Measurements from ENCODE around the gene SATB1. TPM values are rescaled to one million over a fixed set of nuclear protein-coding genes. Genes with fewer than 3 reads are reported as not detected.
"Not testable (repeated sequence)": the region's sequence is repeated elsewhere in the genome, so short reads cannot be mapped to it uniquely, and the experiment has no call there.

The SATB1 gene
- polyA plus RNA-seq, 3 donors: 41.9 to 44.1 (median 42.3) TPM

DNA sequence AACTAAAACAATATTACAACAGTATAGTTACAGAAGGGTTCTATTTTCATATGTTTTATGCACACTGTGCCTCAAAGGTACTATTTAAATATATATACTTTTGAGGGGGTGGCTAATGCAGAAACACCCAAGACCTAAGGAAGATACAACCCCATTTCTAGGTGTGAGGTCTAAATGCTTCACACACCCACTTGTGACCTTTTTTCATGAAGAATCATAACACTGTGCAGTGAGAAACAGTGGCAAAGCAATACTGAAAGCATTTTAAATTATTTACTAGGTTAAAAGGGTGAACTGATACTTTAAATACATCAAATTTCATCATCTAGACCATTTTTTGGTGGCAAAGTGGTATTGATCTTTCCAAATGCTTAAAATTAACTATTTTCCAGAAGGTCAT, 67.4 kb downstream of the SATB1 start:
- DNase-seq (ENCODE audit: low read depth in 3 of 3, low spot score in 2 of 3): no peak

DNA sequence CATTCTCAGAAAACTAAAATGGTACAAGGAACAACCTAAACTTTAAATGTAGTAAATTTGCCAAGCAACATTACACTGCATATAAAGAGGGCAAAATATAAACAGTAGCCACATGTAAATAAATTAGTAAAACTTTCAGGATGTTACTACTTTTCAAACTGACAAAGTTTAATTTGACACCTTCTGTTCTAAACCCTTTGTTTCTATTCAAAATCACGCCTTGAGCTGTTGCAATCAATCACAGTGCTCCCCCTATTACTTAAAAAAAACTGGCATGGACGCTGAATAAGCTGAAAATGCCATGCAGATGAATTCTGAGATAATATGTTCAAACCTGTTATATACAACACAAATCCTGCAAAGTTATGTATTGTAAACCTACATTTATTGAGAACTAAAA, 69.3 kb downstream of the SATB1 start:
- DNase-seq (ENCODE audit: low read depth in 3 of 3, low spot score in 2 of 3): no peak

DNA sequence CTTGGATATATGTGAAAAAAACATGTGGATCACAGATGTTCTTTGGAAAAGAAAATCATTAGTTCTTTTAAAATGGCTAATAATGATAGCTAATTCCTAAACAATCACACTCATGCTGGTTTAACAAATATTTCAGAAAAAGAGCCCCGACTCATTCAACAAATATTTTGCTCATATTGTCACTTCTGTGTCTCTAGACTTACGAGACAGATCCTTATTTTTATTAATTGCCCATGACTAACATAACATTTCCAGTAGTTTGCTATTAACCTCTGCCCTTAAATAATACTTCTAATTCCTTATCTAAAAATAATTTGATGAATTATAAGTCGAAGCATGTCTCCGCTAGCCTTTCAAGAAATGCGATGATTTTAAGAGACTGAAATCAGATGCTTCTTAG, 70.4 kb downstream of the SATB1 start:
- DNase-seq (ENCODE audit: low read depth in 3 of 3, low spot score in 2 of 3): no peak

DNA sequence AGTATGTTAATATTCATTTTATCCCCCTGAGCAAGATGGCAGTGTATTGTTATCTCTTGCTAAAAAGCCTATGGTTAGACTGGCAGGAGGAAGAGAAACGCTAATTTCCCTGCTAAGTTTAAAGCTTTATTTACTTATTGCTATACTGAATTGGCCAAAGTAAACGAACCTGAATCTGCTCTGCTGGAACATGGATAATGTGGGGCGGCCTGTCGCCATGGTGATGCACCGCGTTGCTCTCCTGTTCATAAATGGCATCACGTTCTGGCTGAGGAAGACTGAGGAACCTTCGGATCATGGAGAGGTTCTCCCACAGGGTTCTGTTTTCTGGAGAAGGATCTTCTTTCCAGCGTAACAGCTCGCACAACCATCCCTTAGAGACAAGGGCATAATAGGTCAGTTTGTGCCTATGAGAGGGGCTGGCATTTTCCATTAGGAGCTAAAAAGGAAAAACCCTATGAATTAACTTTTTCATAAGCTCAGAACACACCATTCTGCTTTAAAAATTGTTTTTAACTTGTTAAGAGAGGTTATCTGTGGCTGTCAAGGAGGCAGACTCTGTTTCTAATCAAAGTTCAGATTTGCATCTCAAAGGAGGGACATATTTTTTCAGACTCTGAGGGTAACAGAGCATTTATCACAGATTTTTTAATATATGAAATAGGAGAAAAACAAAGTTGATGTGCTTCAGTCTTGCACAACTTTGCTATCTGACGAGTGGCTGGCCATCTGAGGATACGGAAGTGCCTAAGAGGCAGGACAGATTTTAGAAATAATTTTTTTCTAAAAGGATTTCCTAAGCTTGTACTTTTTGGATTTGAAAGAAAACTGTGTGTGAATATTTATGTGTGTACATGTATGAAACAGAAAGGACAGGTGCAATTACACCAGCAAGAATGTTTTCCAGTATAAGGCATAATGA, 73.1 kb downstream of the SATB1 start:
- DNase-seq (ENCODE audit: low read depth in 3 of 3, low spot score in 2 of 3): no peak

DNA sequence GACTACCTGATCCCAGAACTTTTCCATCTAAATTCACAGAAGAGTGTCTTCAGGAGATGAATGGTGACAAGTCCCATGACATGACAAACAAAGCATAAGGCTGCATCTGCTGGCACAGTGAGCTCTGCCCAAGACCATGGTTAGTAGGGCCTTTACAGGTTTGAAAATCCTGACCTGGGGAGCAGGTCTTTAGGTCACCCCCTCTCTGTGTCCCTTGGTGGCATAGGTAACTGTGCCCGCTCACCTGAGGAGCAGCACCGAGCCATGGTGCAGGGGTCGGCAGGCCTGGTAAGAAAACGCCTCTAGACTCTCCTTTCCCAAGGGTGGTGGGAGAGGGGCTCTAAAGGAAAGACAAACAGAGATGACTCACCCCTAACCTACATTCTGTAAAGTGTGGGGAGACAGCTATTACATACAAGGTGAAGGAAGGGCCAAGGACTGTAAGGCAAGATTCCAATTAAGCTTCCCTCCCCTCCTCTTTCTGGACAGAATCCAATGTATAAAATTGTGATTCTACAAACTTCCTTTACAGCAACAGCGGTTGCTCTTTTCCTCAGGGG, 74.0 kb downstream of the SATB1 start:
- DNase-seq (ENCODE audit: low read depth in 3 of 3, low spot score in 2 of 3): no peak

DNA sequence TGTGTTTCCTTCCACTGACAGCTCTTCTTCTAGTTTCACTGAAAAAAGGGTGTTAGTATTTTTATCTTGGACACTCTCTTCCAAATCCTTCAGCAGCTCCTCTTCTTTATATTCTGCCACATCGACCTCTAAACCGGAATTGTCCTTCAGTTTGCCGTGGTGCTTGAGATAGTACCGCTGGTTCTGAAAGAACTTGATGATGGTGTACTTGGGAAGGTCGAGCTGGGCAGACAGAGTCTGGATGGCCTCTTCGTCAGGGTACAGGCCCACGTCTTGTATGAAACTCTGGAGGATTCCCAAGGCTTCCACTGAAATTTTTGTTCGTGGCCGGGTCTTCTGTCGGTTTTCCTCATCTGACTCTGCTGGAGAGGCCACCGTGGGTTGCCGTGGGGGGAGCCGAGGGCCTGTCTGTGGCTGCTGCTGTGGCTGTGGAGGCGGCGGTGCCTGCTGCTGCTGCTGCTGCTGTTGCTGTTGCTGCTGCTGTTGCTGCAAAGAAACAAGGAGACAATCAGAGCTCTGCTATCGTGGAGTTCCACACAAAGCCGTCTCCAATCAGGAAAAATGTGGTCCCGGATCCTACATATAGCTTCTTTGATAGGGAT, 75.8 kb downstream of the SATB1 start:
- DNase-seq (ENCODE audit: low read depth in 3 of 3, low spot score in 2 of 3): no peak

DNA sequence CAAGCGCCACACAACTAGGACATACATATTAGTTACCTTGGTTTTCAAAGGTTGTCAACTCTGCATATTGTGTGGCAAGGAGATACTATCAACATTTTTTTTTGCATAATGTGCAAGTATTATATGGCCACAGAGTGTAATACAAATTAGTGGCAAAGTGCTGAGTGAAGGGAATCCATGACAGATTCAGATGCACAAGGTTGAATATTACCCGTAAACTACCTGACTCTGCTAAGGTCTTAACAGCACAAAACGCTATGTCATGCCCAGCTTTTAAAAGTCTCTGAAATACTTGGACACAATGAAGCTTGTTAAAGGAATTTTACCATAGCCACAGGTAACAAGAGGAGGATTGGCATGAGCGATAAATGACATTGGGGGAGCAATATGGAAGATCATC, 79.0 kb downstream of the SATB1 start:
- DNase-seq (ENCODE audit: low read depth in 3 of 3, low spot score in 2 of 3): no peak

DNA sequence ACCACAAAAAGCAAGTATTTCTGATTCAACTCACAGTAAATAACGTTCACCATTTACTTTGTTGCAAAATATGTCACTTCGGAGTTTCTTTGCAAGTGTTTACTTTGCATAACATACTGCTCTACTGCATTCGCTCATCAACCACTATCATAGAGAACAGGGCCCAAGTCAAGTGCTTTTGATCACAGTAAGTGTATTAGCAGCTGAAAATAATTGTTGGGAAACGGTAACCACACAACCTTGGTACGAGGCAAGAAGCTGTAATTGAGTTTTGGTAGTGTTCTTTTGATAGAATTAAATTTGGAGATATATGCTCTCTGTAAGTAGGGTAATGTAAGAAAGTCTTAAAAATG, 80.1 kb downstream of the SATB1 start:
- DNase-seq (ENCODE audit: low read depth in 3 of 3, low spot score in 2 of 3): no peak

DNA sequence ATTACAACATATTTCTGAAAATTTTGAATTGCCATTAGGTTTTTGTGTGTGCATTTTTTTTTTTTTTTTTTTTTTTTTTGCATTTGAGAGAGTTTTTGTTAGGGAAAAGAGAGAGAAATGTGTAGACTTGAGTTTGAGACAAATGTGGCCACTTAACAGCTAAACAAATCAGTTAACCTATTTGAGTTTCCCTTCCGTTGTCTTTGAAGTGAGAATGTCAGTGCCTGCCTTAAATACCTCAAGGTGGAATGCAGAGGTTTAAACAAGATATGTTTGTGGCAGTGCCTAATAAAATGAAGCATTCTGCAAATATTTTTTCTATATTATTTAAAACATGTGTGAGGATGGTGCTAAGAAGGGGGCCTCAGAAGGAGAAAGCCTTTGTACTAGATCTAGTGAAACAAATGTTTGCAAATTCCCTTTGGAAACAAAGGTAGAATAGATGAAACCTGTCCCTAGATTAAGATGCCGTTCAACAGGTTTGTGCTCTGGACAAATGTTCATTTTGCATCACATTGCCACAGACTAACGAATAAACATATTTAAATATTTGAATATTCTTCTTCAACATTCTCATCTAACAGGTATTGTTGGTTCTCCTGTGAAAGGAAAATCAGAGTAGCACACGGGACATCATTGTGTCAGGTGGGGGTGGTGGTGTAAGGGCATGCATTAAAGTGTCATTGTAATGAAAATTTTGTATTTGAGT, 80.7 kb downstream of the SATB1 start:
- DNase-seq (ENCODE audit: low read depth in 3 of 3, low spot score in 2 of 3): no peak

DNA sequence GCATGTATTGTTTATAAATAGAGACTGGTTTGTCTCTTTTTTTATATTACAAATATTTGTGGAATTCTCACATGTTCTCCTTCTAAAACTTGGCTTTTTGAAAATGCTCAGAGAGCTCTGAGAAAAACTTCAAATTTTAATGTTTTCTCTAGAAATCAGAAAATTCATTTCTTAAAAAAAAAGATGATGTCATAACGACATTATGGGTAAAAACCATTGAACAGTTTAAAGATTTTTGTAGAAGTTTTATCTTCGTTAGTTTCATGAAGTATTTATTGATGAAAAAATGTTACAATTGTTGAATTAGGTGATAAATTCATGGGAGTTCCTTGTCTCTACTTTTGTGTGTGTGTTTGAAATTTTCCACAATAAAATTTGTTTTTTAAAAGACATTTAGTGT, 81.3 kb downstream of the SATB1 start:
- no peak for DNase-seq (ENCODE audit: low read depth in 3 of 3, low spot score in 2 of 3)

DNA sequence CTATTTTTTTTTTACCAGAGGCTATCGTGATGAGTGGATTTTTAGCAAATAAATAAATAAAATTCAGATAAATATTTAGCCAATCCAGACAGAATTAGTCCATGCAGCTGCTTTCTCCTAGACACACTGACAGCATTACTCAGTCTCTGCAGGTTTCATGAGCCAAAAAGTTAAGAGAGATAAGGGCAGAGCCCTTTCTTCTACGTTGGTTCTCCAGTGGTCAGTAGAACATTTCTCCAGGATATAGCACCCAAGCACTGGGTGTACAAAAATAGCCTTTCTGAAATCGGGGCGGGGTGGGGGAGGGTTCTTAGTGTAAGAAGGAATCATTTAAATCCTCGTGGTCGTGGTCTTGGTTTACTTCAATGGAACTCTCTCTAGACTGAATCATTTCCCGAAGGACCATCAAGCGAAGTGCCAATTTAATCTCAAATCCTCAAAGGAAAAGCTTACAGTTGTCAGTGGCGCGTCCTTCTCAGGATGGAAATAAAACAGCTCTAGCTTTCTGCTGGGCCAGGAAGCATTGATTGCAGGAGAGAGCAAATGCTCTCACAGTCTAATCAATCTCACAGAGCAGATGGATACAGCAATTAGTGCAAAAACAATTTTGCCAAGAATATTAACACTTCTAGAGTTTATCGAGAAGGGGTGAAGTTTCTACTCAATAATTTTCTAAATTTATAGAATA, 86.2 kb downstream of the SATB1 start:
- no peak for DNase-seq (ENCODE audit: low read depth in 3 of 3, low spot score in 2 of 3)

DNA sequence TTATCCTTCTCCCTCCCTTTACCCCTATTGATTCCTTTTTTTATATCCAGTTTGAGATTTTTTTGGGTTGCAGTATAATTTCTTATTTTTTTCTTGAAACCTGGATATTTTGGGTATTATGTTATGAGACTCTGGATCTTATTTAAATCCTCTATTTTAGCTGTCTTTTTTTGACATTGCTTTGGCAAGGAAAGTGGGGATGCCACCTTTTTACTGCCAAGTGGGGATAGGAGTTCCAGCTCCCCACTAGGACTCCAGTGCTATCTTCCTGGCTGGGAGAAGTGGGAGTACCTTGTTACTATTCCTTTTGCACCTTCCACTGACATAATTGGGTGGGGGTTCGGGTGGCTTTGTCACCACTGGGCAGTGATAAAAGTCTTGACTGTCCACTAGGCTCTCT, 87.9 kb downstream of the SATB1 start:
- DNase-seq (ENCODE audit: low read depth in 3 of 3, low spot score in 2 of 3): no peak

DNA sequence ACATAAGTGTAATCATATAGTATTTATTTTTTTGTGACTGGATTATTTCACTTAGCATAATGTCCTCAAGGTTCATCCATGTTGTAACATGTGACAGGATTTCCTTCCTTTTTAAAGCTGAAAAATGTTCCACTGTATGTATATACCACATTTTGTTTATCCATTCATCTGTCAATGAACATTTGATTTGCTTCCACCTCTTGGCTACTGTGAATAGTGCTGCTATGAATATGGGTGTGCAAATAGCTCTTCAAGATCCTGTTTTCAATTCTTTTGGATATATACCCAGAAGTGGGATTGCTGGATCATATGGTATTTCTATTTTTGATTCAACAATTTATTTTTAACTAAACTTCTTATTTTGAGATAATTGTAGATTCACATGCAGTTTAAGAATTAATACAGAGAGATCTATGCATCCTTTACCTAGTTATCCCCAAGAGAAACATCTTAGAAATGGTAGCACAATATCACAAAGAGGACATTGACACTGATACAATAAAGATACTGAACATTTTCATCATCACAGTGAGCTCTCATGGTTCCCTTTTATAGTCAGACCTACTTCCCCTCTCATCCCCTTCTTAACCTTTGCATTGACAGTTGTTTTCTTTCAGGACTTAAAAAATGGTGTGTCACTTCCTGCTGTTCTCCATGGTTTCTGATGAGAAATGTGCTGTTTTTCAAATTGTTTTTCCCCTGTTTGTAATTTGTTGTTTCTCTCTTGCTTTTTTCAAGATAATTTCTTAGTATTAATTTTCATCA, 90.1 kb downstream of the SATB1 start:
- no peak for DNase-seq (ENCODE audit: low read depth in 3 of 3, low spot score in 2 of 3)

DNA sequence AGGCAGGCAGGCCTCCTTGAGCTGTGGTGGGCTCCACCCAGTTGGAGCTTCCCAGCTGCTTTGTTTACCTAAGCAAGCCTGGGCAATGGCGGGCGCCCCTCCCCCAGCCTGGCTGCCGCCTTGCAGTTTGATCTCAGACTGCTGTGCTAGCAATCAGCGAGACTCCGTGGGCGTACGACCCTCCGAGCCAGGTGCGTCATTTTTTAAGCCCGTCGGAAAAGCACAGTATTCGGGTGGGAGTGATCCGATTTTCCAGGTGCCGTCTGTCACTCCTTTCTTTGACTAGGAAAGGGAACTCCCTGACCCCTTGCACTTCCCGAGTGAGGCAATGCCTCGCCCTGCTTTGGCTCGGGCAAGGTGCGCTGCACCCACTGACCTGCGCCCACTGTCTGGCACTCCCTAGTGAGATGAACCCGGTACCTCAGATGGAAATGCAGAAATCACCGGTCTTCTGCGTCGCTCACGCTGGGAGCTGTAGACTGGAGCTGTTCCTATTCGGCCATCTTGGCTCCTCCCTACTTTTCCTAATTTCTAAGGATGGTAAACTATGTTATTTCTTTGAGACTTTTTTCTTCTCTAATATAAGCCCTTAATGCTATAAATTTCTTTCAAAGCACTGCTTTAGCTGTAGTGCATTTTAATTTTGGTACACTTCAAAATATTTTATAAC, 94.2 kb downstream of the SATB1 start:
- not testable (repeated sequence) for DNase-seq (ENCODE audit: low read depth in 3 of 3, low spot score in 2 of 3)

DNA sequence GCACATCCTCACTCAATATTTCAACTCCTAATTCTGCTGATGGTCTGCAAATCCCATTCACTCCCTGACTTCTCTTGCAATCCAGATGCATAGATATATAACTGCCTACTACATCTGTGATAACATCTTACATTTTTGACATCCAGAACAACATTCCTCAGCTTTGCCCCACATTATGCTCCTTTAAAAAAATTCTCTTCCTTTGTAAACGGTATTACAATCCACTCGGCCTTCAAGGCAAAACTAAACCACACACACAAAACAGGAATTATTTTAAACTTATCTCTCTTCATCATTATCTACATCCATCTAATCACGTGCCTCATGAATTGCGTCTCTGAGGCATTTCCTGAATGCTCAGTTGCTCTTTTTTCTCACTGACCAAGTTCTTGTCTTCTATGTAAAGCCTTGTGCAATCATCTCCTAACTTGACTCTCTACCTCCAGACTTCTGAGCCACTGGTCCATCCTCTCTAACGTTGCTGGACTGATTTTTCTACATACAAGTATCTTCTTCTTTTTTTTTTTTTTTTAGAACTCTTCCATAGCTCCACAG, 117.0 kb downstream of the SATB1 start:
- no peak for DNase-seq (ENCODE audit: low read depth in 3 of 3, low spot score in 2 of 3)

DNA sequence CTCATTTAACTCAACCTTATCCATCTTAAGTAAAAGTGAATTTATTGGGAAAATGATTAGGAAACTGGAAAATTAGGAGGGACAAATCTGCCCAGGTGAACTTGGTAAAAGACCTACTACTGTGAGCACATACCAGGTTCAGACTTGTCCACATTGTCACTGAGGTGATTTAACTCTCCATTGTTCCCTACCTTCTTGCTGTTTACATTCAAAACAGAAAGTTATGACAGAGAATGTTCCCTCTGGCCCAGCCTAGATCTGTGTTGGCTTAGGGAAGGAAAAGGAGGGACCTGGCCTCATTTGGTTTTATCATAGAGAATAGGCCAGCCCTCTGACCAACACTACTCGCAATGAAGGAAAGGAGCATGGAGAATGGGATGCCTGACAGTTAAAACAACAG, 117.6 kb downstream of the SATB1 start:
- DNase-seq (ENCODE audit: low read depth in 3 of 3, low spot score in 2 of 3): no peak

DNA sequence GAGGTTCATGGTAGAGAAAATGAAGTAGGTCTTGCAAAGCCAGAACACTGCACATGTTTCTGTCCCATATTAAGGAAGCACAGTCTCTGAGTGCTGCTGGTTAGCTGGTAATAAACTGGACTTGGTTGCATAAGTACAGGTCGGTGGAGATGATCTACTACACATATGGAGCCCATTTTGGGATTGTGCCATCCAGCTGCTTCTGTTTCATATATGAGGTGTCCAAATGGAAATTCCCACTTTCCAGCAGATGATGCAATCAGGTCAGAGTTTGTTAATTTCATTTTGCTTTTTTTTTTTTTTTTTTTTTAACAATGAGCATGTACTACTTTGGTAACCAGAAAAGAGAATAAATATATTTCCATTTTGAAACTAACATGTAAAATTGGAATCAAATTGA, 122.6 kb downstream of the SATB1 start:
- DNase-seq (ENCODE audit: low read depth in 3 of 3, low spot score in 2 of 3): no peak

DNA sequence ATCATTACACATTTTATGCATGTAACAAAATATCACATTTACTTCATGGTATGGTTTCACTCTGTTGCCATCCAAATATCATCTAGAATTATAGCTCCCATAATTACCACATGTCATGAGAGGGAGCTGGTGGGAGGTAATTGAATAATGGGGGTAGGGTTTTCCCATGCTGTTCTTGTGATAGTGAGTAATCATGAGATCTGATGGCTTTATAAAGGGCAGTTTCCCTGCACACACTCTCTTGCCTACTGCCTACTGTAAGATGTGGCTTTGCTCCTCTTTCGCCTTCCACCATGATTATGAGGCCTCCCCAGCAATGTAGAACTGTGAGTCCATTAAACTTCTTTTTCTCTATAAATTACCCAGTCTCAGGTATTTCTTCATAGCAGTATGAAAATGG, 123.4 kb downstream of the SATB1 start:
- no peak for DNase-seq (ENCODE audit: low read depth in 3 of 3, low spot score in 2 of 3)

DNA sequence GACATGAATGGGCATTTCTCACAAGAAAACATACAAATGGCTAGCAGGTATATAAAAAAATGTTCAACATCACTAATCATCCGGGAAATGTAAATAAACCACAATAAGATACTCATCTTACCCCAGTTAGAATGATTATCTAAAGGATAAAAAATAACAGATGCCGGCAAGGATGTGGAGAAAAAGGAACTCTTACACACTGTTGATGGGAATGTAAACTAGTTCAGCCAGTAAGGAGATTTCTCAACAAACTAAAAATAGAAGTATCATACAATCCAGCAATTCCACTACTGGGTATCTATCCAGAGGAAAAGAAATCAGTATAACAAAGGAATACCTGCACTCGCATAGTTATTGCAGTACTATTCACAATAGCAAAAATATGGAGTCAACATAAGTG, 124.2 kb downstream of the SATB1 start:
- DNase-seq (ENCODE audit: low read depth in 3 of 3, low spot score in 2 of 3): no peak

Data from right renal cortex interstitium (tissue), 3 donors.